HepG2 (cell line): ENCODE data around the gene IFT80. TPM values are rescaled to one million over a fixed set of nuclear protein-coding genes. Genes with fewer than 3 reads are reported as not detected.
A peak's percentile ranks its signal among the peaks of the same experiment; 100 is the strongest.

Experiments
- ASH2L ChIP-seq: fragments of 300-600, 200-600 bp; sonication (generic); IDR thresholded peaks from 2 replicates; pipeline ENCODE4 v1.7.0; 2017; ENCODE audit warnings: low read depth, mild to moderate bottlenecking, moderate library complexity, mixed read lengths, low read length; ENCODE audit not compliant: insufficient read length
- ATAD3A ChIP-seq: sonication (generic); formaldehyde crosslinking; IDR thresholded peaks from 2 replicates; pipeline ENCODE4 v1.4.0; 2020; ENCODE audit warnings: missing genetic modification reagents
- HNRNPLL ChIP-seq: fragments of 200-400 bp; formaldehyde crosslinking; IDR thresholded peaks from 2 replicates; pipeline ENCODE4 v1.6.1; 2017; ENCODE audit warnings: mild to moderate bottlenecking, low read depth, low read length; ENCODE audit not compliant: poor library complexity, severe bottlenecking
- KLF12 ChIP-seq: sonication (generic); formaldehyde crosslinking; IDR thresholded peaks from 2 replicates; pipeline ENCODE4 v1.4.0; 2020; ENCODE audit warnings: missing genetic modification reagents, borderline replicate concordance
- RBFOX2 ChIP-seq: fragments of 200-400 bp; formaldehyde crosslinking; IDR thresholded peaks from 2 replicates; pipeline ENCODE4 v1.6.1; 2017; ENCODE audit warnings: low read depth, mild to moderate bottlenecking, low read length
- polyA plus RNA-seq, 8 experiments: library from polyadenylated mRNA; depleted of rRNA in 3 of 8; stranded (reverse) in 7 of 8; unstranded in 1 of 8; fragments of >200 nt; fragmentation: Illumina TruSeq in 4 of 8; extraction: Trizol in 4 of 8; gene quantifications; 2 replicates each; pipeline versions ENCODE4 v1.2.1 to v1.2.3, GENCODE V29; 2011 to 2016; ENCODE audit warnings: low read depth in 4 of 8, missing spikeins in 1 of 8, mixed read lengths in 1 of 8; ENCODE audit not compliant: insufficient read depth in 1 of 8
- total RNA-seq, 5 experiments: library from RNA; depleted of rRNA; stranded (reverse); fragments of >200 nt; fragmentation: Illumina TruSeq; extraction: Trizol; gene quantifications; 2 replicates each; pipeline ENCODE4 v1.2.3, GENCODE V29; 2016; ENCODE audit warnings: low read depth in 1 of 5
- TF ChIP-seq, protein P1 (sequence below): sonication (generic); formaldehyde crosslinking; IDR thresholded peaks from 2 replicates; pipeline ENCODE4 v1.5.1; 2020; ENCODE audit warnings: missing genetic modification reagents, mild to moderate bottlenecking, borderline replicate concordance
- TF ChIP-seq, protein P2 (sequence below), 2 experiments: sonication (generic) in 1 of 2; formaldehyde crosslinking in 1 of 2; IDR thresholded peaks; 2 replicates each; pipeline versions ENCODE4 v1.6.1 to v1.9.0; 2014 to 2022; ENCODE audit warnings: antibody characterized with exemption in 1 of 2, borderline replicate concordance in 1 of 2, inconsistent platforms in 1 of 2, low read depth in 1 of 2, missing genetic modification reagents in 1 of 2
- TF ChIP-seq, protein P3 (sequence below): sonication (generic); formaldehyde crosslinking; IDR thresholded peaks from 2 replicates; pipeline ENCODE4 v1.4.0; 2020; ENCODE audit warnings: missing genetic modification reagents
- TF ChIP-seq, protein P4 (sequence below): sonication (generic); formaldehyde crosslinking; IDR thresholded peaks from 2 replicates; pipeline ENCODE4 v1.4.0; 2020; ENCODE audit warnings: missing genetic modification reagents

The IFT80 gene
- total and polyA plus RNA-seq, 2 of the 13 experiments (the other 11 are each of a cell fraction or from before 2014, with no cell fraction given), result 11.4 to 15.7 TPM

DNA sequence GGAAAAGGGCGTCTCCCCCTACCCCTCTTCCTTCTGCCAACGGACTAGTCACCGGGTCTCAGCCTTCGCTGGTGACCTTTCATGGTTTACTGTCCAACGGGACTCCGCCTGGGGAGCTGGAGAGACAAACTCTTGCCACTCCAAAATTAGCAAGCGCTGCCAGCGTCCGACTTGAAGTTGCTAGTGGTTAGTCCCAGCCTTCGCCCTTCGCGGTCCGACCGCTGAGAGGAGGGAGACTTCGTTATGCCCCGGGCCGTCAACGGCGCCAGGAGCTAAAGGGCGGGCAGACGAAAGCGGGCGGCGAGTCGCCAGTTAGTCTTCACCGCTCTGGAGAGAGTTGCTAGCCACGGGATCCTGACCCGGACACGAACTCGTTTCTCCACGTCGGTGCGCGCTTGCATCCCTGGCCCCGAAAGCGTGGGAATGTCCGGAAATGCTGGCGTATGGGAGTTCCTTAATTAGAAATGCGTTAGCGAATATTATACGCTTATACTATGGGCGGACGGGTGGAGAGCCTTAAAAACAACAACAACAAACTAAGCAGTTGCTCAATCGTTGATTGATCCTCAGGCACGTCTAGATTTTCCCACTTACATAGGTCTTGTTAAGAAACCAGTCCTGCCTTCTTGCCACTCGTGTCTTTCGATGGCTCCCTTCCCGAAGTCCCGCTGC lies 1.1 kb upstream of the IFT80 start (continued):
- TF ChIP-seq, protein P1, sequence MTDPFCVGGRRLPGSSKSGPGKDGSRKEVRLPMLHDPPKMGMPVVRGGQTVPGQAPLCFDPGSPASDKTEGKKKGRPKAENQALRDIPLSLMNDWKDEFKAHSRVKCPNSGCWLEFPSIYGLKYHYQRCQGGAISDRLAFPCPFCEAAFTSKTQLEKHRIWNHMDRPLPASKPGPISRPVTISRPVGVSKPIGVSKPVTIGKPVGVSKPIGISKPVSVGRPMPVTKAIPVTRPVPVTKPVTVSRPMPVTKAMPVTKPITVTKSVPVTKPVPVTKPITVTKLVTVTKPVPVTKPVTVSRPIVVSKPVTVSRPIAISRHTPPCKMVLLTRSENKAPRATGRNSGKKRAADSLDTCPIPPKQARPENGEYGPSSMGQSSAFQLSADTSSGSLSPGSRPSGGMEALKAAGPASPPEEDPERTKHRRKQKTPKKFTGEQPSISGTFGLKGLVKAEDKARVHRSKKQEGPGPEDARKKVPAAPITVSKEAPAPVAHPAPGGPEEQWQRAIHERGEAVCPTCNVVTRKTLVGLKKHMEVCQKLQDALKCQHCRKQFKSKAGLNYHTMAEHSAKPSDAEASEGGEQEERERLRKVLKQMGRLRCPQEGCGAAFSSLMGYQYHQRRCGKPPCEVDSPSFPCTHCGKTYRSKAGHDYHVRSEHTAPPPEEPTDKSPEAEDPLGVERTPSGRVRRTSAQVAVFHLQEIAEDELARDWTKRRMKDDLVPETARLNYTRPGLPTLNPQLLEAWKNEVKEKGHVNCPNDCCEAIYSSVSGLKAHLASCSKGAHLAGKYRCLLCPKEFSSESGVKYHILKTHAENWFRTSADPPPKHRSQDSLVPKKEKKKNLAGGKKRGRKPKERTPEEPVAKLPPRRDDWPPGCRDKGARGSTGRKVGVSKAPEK, result no peak
- TF ChIP-seq RBFOX2 (0 out of 2 replicates have a peak, but pooled peaks have one; percentile 3), ASH2L (peak; percentile 7), KLF12 (0 out of 2 replicates have a peak, but pooled peaks have one; percentile 2), ATAD3A (no peak), HNRNPLL (peak; percentile 54)
- TF ChIP-seq, protein P2, sequence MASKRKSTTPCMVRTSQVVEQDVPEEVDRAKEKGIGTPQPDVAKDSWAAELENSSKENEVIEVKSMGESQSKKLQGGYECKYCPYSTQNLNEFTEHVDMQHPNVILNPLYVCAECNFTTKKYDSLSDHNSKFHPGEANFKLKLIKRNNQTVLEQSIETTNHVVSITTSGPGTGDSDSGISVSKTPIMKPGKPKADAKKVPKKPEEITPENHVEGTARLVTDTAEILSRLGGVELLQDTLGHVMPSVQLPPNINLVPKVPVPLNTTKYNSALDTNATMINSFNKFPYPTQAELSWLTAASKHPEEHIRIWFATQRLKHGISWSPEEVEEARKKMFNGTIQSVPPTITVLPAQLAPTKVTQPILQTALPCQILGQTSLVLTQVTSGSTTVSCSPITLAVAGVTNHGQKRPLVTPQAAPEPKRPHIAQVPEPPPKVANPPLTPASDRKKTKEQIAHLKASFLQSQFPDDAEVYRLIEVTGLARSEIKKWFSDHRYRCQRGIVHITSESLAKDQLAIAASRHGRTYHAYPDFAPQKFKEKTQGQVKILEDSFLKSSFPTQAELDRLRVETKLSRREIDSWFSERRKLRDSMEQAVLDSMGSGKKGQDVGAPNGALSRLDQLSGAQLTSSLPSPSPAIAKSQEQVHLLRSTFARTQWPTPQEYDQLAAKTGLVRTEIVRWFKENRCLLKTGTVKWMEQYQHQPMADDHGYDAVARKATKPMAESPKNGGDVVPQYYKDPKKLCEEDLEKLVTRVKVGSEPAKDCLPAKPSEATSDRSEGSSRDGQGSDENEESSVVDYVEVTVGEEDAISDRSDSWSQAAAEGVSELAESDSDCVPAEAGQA (IDR thresholded peaks at IDR 0.05; ENCODE audit: low read depth), result no peak
- TF ChIP-seq, protein P2 (CRISPR knock-in tag; IDR thresholded peaks at IDR 0.05; ENCODE audit: borderline replicate concordance), result no peak
- TF ChIP-seq, protein P3, sequence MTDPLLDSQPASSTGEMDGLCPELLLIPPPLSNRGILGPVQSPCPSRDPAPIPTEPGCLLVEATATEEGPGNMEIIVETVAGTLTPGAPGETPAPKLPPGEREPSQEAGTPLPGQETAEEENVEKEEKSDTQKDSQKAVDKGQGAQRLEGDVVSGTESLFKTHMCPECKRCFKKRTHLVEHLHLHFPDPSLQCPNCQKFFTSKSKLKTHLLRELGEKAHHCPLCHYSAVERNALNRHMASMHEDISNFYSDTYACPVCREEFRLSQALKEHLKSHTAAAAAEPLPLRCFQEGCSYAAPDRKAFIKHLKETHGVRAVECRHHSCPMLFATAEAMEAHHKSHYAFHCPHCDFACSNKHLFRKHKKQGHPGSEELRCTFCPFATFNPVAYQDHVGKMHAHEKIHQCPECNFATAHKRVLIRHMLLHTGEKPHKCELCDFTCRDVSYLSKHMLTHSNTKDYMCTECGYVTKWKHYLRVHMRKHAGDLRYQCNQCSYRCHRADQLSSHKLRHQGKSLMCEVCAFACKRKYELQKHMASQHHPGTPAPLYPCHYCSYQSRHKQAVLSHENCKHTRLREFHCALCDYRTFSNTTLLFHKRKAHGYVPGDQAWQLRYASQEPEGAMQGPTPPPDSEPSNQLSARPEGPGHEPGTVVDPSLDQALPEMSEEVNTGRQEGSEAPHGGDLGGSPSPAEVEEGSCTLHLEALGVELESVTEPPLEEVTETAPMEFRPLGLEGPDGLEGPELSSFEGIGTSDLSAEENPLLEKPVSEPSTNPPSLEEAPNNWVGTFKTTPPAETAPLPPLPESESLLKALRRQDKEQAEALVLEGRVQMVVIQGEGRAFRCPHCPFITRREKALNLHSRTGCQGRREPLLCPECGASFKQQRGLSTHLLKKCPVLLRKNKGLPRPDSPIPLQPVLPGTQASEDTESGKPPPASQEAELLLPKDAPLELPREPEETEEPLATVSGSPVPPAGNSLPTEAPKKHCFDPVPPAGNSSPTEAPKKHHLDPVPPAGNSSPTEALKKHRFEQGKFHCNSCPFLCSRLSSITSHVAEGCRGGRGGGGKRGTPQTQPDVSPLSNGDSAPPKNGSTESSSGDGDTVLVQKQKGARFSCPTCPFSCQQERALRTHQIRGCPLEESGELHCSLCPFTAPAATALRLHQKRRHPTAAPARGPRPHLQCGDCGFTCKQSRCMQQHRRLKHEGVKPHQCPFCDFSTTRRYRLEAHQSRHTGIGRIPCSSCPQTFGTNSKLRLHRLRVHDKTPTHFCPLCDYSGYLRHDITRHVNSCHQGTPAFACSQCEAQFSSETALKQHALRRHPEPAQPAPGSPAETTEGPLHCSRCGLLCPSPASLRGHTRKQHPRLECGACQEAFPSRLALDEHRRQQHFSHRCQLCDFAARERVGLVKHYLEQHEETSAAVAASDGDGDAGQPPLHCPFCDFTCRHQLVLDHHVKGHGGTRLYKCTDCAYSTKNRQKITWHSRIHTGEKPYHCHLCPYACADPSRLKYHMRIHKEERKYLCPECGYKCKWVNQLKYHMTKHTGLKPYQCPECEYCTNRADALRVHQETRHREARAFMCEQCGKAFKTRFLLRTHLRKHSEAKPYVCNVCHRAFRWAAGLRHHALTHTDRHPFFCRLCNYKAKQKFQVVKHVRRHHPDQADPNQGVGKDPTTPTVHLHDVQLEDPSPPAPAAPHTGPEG (CRISPR knock-in tag), result no peak
- TF ChIP-seq, protein P4, sequence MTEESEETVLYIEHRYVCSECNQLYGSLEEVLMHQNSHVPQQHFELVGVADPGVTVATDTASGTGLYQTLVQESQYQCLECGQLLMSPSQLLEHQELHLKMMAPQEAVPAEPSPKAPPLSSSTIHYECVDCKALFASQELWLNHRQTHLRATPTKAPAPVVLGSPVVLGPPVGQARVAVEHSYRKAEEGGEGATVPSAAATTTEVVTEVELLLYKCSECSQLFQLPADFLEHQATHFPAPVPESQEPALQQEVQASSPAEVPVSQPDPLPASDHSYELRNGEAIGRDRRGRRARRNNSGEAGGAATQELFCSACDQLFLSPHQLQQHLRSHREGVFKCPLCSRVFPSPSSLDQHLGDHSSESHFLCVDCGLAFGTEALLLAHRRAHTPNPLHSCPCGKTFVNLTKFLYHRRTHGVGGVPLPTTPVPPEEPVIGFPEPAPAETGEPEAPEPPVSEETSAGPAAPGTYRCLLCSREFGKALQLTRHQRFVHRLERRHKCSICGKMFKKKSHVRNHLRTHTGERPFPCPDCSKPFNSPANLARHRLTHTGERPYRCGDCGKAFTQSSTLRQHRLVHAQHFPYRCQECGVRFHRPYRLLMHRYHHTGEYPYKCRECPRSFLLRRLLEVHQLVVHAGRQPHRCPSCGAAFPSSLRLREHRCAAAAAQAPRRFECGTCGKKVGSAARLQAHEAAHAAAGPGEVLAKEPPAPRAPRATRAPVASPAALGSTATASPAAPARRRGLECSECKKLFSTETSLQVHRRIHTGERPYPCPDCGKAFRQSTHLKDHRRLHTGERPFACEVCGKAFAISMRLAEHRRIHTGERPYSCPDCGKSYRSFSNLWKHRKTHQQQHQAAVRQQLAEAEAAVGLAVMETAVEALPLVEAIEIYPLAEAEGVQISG, result 0 out of 2 replicates have a peak, but pooled peaks have one; percentile 9
